HL-60/S4 (cell line): ENCODE data around the gene PSMD2.
"Not testable (repeated sequence)": the region's sequence is repeated elsewhere in the genome, so short reads cannot be mapped to it uniquely, and the experiment has no call there.

Experiments used
- in situ Hi-C: fragments of 300-500 bp; cut with MboI; formaldehyde crosslinking; loops from 2 replicates; pipeline ENCODE4 v1.14.3; 2022; ENCODE audit warnings: low sequenced_read_pairs

The PSMD2 gene

DNA sequence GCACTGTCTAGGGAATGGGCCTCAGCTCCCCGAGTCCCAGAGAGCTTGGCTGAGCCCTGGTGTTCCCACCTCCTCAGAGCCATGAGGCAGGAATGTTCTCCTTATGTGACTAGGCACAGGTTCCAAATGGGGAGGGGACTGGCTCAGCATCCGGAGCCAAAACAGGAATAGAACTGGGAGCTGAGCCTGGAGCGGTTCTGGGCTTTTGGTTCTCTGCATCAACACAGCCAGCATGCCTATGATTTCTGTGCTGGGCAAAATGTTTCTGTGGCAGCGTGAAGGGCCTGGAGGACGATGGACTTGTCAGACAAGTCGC lies 38.3 kb downstream of the PSMD2 start, which contains the start of gene FAM131A:
FAM131A (plus strand) TSS at position 202 of the 316 bp plus-strand sequence; CDS start at position 233, 31 bp downstream.
- in situ Hi-C loops, result no loop called here

DNA sequence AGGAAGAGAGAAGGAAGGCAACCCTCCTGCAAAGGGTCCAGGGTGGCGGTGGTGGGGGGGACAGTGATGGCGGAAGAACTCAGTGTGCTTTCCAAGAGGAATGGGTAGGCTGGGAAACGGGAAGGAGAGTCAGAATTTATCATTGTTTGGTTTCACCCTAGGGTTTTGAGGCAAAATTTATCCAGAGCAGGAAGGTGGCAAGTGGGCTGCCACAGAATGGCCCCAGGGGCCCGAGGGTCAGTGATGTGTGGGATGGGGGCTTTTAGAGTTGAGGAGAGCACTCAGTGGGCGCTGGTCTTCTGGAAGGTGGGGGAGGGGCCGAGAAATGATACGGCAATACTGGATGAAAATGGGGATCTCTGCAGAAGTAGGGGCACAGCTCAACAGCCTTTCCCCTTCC lies 38.9 kb downstream of the PSMD2 start:
- in situ Hi-C loops, result no loop called here

GRCh38 chr3:184338511-184338945 lies 39.5 kb downstream of the PSMD2 start:
- in situ Hi-C loops, result no loop called here

DNA sequence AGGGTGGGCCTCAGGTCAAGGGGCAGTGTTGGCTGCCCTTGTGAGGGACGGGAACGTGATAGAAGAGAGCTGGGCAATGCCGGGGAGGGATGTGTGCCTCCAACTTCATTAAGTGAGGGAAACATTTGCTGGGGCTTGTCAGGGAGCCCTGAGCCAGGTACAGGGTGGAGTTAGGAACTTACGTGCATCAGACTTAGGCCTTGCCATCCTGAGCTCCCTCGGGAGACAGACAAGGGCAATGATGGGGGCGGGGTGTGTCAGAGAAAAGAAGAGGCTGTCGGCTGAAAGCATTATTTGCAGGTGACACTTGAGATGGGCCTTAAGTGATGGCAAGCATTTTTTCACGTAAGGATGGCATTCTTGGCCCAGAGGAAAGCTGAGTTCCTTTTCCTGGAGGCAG lies 40.0 kb downstream of the PSMD2 start:
- in situ Hi-C loops, result no loop called here

DNA sequence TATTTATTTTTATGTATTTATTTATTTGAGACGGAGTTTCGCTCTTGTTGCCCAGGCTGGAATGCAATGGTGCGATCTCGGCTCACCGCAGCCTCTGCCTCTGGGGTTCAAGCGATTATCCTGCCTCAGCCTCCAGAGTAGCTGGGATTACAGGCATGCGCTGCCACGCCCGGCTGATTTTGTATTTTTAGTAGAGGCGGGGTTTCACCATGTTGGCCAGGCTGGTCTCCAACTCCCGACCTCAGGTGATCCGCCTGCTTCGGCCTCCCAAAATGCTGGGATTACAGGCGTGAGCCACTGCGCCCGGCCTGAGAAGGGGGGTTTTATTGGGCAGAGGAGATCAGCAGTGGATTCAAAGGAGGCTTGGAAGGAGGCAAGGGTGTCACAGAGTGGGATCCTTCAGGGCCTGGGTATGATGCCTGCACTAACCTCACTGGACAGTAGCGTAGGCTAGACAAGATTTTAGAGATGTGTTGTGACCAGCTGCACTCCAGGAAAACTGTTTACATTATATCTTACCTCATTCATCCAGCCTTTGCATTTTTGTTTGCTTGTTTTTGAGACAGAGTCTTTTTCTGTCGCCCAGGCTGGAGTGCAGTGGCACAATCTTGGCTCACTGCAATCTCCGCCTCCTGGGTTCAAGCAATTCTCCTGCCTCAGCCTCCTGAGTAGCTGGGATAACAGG lies 40.6 kb downstream of the PSMD2 start:
- in situ Hi-C loops, result not testable (repeated sequence)

DNA sequence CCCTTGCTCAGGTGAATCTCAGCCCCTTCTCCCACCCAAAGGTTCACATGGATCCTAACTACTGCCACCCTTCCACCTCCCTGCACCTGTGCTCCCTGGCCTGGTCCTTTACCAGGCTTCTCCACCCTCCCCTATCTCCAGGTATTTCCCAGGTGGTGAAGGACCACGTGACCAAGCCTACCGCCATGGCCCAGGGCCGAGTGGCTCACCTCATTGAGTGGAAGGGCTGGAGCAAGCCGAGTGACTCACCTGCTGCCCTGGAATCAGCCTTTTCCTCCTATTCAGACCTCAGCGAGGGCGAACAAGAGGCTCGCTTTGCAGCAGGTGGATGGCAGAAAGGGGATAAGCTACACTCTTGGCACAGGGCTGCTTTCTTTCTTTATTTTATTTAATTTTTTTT lies 42.9 kb downstream of the PSMD2 start:
- in situ Hi-C loops, result no loop called here

DNA sequence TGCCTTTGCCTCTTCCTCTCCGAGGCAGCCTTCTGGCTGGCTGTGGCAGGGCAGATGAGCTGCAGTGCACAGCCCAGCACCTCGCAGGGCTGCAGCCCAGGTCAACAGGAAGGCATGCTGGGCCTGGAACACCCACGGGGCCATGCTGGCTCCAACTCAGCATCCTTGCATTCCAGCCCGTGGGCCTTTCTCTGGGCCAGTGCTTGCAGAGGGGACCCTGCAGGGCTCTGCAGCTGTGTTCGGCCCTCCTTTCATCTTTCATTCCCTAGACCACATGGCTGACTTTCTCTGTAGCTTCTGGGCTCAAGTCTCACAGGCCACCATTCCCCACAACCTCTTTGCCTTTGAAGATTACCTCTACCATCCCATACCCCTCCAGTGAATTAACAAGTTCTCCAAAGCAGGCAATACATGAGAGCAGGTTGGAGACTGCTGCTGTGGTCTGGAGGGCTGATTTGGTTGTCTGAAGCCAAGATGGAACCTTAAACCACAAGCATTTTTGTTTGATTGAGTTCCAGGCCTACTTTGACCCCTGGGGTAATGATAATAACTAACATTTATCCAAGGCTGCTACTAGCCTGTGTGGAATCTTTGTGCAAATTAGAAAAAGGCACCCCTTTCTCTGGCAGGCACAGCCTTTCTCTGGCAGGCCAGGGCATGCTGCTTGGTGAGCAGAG lies 44.3 kb downstream of the PSMD2 start:
- in situ Hi-C loops, result no loop called here

DNA sequence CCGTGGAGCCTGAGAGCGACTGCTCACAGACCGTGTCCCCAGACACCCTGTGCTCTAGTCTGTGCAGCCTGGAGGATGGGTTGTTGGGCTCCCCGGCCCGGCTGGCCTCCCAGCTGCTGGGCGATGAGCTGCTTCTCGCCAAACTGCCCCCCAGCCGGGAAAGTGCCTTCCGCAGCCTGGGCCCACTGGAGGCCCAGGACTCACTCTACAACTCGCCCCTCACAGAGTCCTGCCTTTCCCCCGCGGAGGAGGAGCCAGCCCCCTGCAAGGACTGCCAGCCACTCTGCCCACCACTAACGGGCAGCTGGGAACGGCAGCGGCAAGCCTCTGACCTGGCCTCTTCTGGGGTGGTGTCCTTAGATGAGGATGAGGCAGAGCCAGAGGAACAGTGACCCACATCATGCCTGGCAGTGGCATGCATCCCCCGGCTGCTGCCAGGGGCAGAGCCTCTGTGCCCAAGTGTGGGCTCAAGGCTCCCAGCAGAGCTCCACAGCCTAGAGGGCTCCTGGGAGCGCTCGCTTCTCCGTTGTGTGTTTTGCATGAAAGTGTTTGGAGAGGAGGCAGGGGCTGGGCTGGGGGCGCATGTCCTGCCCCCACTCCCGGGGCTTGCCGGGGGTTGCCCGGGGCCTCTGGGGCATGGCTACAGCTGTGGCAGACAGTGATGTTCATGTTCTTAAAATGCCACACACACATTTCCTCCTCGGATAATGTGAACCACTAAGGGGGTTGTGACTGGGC lies 45.7 kb downstream of the PSMD2 start:
- in situ Hi-C loops, result no loop called here

- in situ Hi-C loops, result no loop called here
These were observed 46.5 kb downstream of the PSMD2 start for GRCh38 chr3:184345317-184346144.

DNA sequence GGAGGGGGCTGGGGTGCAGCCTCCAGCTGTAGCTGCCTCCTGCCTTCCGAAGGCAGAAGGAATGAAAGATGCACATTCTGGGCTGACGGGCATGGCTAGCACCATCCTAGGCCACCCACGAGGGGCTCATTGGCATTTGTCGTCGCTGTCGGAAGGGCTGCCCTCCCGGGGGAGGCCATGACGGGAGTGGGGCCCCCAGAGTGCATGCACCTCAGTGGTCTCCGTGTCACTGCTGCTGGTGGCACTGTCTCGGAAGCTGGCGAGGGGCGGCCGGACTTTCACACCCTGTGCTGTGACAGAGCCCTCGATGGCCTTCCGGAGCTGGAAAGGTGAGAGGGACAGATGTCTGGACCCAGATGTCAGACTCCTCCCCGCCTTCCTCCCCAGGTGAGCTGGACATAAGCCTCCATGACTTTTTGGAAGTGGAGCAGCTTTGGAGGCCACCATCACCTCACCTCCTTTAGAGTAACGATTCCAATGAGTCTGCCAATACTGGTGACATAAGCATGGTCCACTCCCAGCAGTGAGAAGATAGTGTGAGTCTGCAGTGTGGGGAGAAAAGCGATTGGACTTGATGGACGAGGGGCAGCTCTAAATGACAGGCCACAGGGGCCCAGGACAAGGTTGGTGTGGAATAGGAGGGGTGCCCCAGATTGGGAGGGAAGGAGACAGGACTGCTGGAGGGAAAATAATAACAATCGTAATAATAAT lies 47.6 kb downstream of the PSMD2 start:
- in situ Hi-C loops, result no loop called here

- in situ Hi-C loops, result no loop called here
These were observed 48.4 kb downstream of the PSMD2 start for GRCh38 chr3:184347321-184348056.

GRCh38 chr3:184348057-184348382 lies 49.0 kb downstream of the PSMD2 start:
- in situ Hi-C loops, result no loop called here

DNA sequence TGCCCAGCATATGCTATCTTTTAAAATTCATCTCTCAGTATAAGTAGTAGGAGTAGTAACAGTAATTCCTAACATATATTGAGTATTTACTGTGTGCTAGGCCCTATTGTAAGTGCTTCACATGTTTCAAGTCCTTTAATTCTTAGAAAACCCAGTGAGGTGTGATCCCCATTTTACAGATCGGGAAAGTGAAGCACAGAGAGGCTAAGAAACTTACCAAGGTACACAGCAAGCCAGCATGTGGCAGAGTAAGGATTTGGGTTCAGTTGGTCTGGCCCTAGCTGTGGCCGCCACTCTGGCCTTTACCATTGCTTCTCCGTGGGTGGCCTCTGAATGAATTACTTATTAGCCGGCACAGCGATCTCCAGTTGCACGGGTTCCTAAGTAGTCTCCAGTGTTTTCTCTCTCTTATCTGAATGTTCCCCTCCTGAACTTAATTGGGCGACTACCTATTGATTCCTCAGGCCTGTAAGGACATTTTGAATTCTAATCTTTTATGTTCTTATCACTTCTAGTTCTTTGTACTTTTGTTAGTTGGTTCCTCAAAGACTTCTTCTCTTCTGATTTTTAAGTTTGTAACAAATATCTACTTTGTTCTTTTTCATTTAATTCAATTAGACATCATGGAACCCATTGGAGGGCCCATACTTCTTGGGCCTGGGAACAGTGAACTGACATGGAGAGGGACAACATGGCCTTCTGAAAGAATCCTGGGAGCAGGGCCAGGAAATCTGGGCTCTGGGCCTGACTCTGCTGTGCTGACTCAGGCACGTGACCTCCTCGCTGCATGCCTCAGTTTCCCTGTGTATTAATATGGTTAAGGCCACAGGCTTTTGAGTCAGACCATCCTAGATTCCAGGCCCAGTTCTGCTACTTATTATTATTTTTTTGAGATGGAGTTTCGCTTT lies 50.8 kb downstream of the PSMD2 start:
- in situ Hi-C loops, result loop anchor here (25.0 kb wide), 1 partner anchor 437 kb away; no protein-coding TSS in a partner anchor

DNA sequence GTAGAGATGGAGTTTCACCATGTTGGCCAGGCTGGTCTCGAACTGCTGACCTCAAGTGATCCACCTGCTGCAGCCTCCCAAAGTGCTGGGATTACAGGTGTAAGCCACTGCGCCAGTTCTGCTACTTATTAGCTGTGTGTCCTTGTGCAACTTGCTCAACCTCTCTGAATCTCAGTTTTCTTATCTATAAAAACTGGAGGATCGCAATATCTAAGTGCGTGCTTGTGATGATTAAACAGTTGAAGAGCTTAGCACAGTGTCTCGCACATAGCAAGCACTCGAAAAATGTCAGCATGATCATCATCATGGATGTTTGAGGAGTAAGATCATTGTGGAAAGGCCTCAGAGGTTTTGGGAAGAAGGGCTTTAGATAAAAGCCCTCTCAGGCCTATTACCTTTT lies 51.6 kb downstream of the PSMD2 start:
- in situ Hi-C loops, result loop anchor here (25.0 kb wide), 1 partner anchor 437 kb away; no protein-coding TSS in a partner anchor

DNA sequence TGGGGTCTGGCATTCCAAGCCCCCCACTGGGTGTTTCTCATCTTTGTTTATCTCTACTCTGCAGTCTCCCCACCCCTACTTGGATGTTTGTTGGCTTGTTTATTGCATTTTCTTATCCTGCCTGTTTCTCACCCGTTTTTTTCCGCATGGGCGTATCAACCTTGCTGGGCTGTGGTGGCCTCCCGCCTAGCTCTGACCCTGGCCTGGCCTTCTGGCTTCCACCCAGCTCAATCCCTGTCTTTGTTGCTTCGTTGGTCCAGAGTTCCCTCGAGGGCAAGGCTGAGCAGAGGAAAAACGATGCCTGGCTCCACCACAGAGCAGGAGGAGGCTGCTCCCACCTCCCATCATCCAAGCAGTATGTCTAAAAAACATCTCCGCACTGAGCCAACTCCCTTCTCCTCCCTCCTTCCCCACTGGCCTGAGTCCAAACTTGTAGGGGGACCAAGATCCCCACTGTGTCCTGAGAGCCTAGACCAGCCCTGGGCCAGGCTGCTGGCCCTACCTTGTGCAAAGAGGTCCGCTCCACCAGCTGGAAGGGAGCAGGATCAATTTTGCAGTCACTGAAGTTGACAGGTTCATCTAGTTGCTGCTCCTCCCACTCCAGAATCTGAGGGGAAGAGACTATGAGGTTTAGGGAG lies 52.6 kb downstream of the PSMD2 start:
- in situ Hi-C loops, result loop anchor here (25.0 kb wide), 1 partner anchor 436 kb away; no protein-coding TSS in a partner anchor

- in situ Hi-C loops, result loop anchor here (25.0 kb wide), 1 partner anchor 435 kb away; no protein-coding TSS in a partner anchor
These were observed 53.2 kb downstream of the PSMD2 start for GRCh38 chr3:184352149-184352785.

- in situ Hi-C loops, result loop anchor here (25.0 kb wide), 1 partner anchor 434 kb away; no protein-coding TSS in a partner anchor
These were observed 54.0 kb downstream of the PSMD2 start for GRCh38 chr3:184352897-184353545.
